Measurements from ENCODE around the gene MAPK11.

The MAPK11 gene

DNA sequence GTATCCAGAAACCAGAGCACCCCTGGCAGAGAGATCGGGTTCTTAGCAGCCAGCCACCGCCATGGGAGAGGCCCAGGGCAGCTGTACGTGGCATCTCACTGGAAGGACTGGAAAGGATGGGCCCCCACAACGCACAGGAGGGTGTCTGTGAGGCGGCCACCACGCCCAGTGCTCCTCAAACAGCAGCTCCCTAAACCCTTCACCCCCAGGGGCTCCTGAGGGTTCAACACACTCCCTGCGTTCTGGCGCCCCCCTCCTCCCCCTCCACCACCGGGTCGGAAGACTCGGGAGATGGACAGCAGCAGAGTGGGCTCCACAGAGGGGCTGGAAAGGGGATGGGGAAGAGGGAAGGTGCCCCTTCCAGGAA is 9.8 kb downstream of the MAPK11 start:
- DNase-seq, result no peak

DNA sequence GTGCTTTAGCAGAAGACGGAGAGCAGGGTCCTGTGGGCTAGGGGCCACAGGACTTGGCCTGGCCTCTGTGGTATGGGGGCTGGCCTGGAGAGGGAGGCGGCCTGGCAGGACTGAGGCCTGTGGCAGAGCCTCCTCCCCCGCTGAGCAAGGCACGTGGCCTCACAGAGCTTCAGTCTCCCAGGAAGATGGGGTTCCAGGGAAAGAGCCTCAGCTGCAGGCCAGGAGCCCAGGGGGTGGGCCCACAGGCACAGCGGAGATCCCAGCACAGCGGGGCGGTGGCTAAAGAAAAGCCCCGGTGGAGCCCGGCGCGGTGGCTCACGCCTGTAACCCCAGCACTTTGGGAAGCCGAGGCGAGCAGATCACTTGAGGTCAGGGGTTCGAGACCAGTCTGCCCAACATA is 10.9 kb downstream of the MAPK11 start:
- no peak for DNase-seq

DNA sequence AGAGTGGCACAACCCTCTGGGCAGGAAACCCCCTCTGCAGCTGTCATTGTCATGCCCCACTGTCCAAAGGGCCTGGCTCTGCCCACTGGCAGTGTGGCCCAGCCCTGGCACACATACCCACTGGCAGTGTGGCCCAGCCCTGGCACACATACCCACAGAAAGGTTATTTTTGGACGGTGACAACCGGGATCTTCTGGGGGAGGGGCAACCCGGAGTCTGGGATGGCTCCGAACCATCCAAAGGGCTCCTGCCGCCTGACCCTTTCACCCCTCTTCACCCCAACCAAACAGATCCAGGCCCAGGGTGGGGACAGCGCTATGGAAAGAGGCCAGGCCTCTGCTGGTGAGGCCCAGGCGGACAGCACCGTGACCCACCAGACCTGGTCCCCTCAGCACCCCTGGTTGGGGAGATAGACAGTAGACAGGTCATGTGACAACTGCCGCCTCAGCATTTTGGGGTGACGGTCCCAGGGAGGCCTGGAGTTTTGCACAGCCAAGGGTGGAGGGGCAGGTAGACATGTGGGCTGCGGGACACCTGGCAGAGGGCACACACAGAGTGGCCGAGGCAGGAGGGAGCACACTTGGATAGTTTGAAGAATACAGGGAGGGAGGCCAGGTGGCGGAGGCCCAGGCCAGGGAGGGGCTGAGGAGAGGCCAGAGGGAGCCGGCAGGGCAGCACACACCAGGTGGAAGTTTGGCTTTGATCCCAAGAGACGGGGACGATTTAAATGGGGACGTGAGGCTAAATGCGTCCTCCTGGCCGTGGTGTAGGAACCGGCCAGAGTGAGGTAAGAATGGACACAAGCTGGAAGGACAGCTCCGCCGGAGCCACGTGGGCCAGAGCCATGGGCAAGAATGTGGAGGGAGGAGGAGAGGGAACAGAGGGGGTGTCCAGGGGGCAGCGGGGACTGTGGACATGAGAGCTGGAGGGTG is 11.6 kb downstream of the MAPK11 start:
- DNase-seq, result no peak

DNA sequence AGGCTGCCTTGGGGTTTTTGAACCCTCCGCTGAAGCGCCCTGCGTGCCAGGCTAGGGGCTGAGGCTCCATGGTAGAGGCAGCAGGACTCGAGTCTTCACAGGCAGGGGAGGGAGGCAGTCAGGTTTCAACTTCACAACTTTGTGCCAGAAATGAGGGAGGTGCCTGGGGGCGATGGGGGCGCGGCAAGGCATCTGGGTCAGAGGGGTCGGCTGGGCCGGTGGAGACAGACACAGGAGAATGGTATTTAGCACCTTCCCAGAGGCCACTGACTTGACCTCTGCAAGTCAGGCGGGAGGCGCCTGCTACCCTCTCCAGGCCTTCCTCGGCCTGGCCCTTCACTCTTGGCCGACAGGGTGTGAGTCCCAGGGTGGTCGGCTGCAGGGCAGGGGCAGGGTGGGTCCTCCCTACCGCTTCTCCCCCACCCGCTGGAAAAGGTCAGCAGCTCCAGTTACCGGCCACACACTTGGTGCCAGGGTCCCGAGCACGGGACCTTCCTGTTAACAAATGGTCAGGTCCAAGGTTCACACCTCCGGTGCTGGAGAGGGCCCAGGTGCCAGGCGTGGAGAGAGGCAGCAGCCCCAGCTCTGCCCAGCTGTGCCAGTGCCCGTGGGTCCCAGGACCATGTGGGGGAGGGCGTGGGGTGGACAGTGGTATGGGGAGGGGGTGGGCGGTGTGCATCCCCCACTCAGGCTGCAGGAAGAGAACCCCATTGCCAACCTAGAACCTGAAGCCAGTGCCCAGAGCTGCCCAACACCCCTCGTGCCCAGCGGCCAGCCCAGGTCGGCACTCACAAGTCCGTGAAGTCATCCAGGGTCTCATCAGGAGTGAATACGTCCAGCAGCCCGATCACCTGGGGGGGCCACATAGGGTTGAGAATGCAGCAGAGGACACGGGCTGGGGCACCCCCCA is 12.5 kb downstream of the MAPK11 start:
- DNase-seq, result no peak

DNA sequence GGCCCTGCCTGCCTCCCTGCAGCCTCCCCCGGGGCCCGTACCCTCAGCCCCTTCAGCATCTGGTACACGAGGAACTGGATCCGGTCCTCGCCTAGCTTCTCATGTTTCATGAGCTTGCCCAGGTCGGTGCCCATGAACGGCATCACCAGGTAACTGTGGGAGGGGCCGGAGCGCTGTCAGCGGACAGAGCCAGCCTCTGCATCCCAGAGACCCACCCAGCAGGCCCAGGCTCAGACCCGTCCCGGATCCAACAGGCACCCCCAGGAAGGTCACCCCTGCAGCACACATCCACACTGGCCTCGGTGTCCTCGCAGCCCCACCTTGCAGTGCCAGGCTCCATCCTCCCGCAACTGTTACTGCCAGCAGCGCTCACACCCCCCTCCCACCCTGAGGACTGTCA is 13.1 kb downstream of the MAPK11 start:
- DNase-seq, result no peak

DNA sequence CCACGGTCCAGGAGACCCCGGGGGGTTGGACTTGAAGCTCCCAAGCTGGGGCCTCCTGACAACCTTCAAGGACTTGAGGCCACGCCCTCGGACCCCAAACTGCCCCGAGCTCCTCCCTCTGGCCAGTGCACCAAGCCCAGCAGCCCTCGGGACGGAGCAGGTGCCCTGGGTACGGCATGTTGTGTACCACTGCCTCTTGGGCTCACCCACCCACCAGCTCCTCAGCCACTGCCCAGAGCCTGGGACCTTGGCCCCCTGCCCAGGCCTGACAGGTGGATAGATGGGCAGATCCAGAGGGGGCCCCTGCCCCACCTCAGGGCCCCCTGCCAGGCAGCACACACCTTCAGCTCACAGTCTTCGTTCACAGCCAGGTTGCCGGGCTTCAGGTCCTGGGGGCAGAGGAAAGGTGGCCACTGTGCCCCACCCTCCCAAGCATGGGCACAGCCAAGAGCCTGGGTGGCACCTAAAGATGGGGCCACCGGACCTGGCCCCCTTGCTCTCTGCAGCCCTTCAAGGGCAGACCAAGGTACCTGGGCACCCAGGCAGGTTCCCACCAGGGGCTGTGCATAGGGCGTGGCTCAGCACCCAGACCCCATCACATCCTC is 13.8 kb downstream of the MAPK11 start:
- no peak for DNase-seq

DNA sequence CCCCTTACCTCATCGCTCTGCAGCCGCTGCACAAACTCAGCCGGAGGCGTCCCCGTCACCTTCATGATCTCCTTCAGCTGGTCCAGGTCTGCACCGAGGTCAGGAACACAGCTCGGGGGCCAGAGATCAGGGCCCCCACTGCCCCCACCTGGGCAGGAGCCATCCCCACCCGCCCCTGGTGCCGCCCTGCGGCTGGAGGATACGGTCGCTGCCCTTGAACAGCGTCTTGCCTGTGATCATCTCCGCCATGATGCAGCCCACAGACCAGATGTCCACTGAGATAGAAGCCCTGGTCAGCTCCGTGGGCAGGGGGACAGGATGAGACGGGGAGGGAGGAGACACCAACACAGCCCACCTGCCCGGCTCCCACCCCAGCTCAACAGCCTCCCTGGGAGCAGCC is 14.6 kb downstream of the MAPK11 start:
- DNase-seq, result no peak

DNA sequence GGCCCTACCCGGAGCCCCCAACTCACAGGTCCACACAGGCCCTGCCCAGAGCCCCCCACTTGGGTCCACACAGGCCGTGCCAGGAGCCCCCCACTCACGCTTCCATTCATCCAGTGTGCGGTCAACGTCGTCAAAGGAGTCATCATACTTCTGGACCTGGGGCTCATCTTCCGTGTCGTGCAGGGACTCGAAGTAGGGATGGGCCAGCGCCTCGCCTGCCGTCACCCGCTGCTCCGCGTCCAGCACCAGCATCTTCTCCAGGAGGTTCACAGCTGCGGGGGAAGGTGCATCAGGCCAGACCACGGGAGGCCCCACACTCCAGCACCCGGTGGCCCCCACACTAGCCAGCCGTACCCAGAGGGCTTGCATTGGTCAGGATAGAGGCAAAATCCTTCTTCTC is 15.1 kb downstream of the MAPK11 start:
- DNase-seq, result no peak

DNA sequence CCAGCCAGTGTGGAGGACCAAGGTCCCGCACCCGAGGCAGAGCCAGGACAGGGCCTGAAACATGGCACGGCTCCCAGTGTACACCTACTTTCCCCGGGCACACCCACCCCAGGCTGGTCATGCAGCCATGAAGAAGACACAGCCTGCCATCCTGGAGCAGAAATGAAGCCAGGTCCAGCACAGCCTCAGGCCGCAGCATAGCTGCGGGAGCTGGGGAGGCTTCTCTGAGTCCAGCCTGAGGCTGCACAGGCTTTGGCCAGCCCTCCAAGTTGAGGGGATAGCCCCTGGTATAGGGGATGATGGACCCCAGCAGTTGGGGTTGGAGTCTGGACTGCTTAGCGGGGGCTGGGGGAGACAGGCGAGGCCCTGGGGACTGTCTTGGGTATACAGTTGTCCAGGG is 16.2 kb downstream of the MAPK11 start:
- DNase-seq, result no peak

DNA sequence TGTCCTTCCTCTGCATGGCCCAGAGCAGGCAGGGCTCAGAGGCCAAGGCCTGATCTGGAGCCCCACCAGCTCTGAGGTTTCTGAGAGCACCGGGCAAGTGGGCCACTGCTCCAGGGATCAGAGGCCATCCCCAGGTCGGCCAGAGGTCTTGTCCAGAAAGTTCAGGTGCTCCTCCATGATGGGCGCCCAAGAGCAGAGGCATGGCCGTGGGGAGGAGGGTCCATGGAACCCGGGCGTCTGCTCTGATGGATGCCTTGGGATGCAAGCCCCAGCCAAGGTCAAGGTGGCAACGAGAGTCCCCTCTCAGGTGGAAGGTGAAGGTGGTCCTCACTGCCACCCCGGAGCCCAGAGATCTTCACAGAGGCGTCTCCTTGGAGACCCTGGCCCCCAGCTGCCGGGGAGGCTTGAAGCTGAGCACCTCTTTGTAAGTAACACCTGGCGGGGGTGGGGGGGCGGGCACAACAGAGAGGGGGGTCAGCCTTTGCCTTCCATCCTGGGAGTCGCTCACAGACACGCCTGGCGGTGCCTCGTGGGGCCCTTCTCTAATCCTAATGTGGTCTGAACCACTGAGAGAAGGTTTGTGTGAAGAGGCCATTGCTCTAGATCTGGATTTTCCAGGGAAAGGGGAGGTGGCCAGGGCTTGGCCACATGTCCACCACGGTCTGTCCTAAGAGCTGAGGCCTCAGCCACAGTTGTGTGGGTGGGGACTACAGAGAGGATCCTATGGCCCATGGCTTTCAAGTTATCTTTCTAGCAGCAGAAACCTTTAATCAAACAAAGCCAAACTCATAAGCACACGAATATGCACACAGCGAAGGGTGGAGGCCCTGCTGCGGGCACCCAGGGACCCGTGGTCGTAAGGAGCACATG is 16.9 kb downstream of the MAPK11 start:
- peak in 1 of 2 donors; percentile 47 for DNase-seq

DNA sequence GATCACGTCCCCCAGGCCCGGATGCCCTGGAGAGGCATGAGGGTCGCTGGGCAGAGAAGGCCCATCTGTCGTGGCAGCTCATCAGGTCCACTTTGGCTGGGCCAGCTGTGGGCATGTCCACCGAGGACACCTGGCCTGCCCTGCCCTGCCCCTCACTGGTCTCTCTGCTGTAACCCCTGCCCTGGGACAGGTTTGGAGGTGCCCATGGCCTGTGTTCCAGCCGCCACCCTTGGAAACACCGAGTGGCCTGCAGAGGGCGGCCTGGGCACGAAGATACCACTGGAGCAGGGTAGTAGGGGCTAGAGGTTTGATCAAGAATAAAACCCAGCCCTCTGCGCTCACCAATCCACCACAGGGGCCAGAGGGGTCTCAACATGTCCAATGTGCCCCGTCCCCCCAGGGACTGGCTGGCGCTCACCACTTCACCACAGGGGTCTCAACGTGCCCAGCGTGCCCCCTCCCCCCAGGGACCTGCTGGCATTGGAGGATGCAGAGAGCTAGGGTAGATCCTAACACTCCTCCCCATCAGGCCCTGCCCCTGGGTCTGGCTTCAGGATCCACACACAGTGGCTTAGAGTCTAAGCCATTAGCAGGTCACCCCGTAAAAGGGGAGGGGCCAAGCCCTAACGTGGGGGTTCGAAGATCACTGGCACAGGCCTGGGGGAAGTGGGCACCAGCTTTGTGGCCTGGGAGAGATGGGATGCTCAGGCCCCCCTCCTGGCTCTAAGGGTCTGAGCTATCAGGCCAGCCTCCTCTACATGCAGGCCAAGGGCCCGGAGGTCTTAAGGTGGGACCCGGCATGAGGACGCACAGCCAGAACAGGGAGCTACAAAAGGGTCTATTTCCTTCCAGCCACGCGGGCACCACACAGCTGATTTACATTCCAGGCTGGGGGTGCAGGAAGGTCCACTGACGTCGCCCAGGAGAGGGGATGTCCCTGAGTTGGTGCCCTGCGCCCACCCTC is 17.8 kb downstream of the MAPK11 start:
- peak; percentile 56 to 59 for DNase-seq

DNA sequence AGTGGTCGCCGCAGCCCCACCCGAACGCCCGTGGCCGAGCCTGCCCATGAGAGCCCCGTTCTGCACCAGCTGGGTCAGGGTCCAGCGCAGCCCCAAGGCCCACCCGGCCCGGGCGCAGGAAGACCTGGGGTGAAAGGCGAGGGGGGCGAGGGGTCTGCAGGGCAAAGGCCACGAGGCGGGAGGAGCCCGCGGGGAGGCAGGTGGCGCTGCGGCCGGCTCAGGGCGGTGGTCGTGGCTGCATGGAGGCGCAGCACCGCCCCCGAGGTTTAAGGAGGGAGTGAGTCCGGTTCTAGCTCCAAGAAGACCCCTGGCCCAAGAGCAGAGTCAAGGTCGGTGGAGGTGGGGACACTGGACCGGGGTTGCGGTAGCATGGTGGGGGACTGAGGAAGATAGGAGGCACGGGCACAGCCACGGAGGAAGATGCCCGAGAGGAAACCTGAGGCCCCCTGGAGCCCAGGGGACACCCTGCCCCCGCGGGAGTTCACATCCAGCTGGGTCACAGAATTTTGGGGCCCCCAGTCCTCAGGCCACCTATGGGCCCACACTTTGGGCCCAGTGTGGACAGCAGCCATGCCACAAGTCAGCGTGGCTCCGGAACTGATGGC is 18.6 kb downstream of the MAPK11 start:
- no peak for DNase-seq

DNA sequence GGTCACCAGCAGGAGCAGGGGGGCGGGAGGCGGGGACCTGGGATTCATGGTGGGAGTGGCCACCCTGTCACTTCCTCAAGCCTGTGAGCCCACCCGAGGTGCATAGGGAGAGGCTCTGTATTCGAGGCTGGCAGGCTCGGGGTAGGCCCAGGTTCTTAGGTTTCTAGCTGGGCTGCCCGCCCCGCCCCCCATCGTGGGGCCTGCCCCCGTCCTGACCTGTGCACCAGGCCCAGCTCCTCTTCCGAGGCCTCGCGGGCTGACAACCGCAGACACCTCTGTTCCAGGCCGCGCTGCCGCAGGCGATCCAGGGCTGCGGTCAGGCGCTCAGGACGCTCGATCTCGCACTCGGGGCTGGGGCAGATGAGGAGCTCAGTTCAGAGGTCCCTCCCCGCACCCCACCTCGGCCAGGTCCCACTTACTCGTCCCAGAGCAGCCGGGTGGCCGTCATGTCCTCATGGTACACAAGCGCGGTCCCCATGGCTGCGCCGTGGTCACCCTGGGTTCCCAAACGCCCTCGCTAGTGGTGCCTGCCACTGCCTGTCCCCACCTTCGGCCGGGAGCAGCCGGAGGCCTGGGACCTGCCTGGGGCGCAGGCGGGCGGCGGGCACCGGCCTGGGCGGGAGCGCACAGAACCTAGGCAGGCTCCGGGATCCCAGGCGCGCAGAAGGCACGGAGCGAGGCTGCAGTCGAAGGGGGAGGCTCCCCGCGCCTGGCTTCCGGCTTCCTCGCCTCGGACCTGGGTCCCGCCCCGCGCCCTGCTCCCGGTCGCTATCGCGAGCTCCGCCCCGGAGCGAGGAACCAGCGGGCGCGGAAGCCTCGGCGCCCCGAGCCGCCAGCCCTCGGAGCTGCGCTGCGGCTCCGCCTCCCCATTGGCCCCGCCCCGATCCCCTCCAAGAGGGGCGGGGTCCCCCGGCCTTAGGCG is 19.4 kb downstream of the MAPK11 start, which contains the start of gene HDAC10:
Gene HDAC10 (minus strand): TSS at position 711 of the 922 bp plus-strand sequence. CDS start 233 bp downstream, at position 478.
- DNase-seq, result peak; percentile 86 to 89

DNA sequence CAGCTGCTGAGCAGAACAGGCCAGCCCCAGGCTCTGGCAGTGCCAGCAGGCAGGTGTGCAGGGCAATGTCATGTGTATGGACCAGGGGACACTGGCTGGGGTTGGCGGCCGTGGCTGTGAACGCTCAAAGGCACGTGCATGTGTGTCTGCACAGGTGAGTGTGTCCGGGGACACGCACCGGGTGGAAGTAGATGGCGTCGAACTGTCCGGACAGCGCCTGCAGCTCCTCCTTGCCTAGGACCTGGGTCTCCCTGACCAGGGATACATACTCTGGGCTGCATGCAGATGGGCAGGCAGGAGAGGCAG is 20.0 kb downstream of the MAPK11 start:
- DNase-seq, result no peak

DNA sequence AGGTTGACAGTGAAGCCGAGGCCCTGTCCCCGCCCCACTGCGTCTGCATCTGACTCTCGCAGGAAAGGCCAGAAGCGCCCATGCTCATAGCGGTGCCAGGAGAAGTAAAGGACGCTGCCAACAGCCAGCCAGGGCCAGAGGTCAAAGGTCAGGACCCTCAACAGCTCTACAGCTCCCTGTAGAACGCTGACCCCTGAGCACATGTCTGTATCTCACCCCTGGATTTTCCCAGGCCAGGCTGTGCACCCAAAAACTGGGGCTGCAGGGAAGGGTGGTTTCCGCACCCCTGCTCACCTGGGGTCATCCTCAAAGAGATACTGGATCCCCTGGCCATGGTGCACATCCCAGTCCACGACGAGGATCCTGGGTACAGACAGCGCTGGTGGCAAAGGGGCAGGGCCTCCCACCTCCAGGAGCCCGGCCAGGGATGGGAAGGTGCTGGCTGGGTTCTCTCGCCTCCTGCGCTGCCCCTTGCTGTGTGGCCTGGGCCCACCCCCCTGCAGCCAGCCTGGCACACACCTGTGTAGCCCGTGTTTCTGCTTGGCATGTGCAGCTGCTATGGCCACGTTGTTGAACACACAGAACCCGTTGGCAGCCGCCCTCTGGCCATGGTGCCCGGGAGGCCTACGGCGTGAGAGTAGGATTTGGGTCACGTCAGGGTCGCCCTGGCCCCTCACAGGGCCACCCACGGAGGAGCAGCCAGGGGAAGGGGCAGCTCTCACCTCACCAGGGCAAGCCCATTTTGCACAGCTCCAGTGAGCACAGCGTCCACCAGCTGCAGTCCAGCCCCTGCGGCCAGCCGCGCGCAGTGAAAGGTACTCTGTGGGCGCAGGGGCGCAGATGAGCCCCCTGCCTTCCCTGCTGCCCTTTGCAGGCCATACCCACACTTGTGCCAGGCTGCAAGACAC is 20.6 kb downstream of the MAPK11 start:
- DNase-seq, result no peak

DNA sequence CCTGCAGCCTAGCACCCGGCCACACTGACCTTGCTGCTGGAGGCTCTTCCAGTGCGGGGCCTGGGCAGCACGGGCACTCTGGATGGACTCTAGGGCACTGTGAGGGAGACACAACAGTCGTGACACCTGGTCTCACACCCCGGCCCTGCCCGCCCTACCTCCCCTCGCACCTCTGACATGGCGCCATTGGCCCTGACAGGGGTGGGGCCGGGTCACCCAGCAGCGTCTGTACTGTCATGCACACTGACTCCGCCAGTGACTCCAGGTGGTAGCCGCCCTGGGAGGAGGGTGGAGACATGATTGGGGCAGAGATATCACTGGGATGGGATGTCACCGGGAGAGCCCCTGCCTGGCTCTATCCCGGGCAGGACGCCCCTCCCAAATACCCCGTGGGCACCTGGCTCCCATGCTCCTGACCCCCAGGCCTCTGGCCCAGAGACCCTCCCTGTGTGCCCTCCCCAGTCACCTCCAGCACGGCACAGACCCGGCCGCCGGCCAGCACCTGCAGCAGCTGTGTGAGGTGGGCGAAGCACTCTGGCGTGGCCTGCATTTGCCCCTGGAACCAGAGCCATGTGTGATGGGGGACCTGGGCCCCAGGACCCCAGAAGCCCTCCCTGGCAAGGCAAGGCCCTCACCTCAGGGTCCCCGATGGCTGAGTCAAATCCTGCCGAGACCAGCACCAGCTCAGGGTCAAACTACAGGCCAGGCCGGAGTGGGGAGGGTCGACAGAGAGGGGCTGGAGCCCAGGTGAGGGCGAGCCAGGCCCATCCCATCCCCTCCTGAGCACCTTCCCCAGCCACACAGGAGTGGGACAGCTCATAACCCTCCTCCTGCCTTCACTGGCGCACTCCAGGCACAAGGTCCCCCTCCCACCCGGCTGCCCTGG is 21.7 kb downstream of the MAPK11 start:
- DNase-seq, result no peak

DNA sequence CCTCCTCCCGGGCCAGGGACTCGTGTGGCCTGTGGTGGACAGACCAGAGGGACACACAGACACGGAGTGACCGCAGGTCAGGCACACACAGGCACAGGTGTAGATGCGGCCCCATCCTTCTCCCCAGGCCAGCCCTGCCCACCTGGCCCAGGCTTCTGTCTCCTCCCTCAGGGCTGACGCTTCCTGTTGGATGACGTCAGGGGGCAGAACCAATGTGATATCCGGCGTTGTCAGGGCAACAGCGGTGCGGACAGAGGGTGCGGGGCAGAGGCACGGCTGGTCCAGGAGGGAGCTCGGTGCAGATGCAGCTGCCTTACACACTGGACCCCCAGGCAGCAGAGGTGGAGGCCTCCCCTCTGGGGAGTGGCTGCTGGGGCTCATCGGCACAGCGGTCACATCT is 22.4 kb downstream of the MAPK11 start:
- DNase-seq, result peak in 1 of 2 donors; percentile 15

Data from inflammatory macrophage (primary cell).